ENCODE data around the gene METTL25. TPM values are rescaled to one million over a fixed set of nuclear protein-coding genes. Genes with fewer than 3 reads are reported as not detected.

METTL25 gene
- 10 to 100 TPM; 15.2 to 29.9 (median 22.0) TPM for total RNA-seq

GRCh38 chr12:82358200-82359114 lies at the start of gene METTL25, which contains the start of gene CCDC59:
TSS of gene METTL25 (plus strand) at chr12:82358529. CDS start at chr12:82358566, 37 bp downstream.
TSS of gene CCDC59 (minus strand) at chr12:82358387. CDS start at chr12:82358376, 11 bp downstream.
- intact Hi-C loops (cut with DNase I): no loop called here
- peak; percentile 99 for DNase-seq (ENCODE audit: extremely low spot score)
- Histone ChIP-seq H3K4me1 (peaks cover 36 to 52% (median 45%) of the 10 kb centered on the region in 4 donors), H3K4me3 (peak within 1 kb of the TSS; percentile 86 to 98 (median 93)), H3K9me3 (no peaks in the 10 kb centered on the region), H3K27me3 (no peaks in the 10 kb centered on the region), H3K27ac (replicated peaks in 1 of 4) (peak within 1 kb of the TSS; percentile 91 to 96 (median 95)), H3K36me3 (peaks cover 6 to 37% (median 22%) of the 10 kb centered on the region in 4 donors)
- TF ChIP-seq CTCF (IDR thresholded peaks at IDR 0.05): peak; percentile 80 to 99 (median 88)
- TF ChIP-seq POLR2AphosphoS5 (IDR thresholded peaks at IDR 0.05): peak; percentile 97
- no peak for TF ChIP-seq POLR2A (IDR thresholded peaks at IDR 0.05; ENCODE audit: low read depth)
- no peak for TF ChIP-seq EP300 (IDR thresholded peaks at IDR 0.05)
- WGBS: under 1% methylated on average over 36 of the region's 61 CpGs

- H3K4me1 ChIP-seq: no peaks in the 10 kb centered on the region
- intact Hi-C loops (cut with DNase I): no loop called here
- TF ChIP-seq EP300 (IDR thresholded peaks at IDR 0.05): no peak
- TF ChIP-seq CTCF (IDR thresholded peaks at IDR 0.05): no peak
- no peak for TF ChIP-seq POLR2AphosphoS5 (IDR thresholded peaks at IDR 0.05)
- no peak for TF ChIP-seq POLR2A (IDR thresholded peaks at IDR 0.05; ENCODE audit: low read depth)
- no peak for DNase-seq (ENCODE audit: extremely low spot score)
- no peak overlapping the region for H3K4me3 ChIP-seq
- no peak overlapping the region for H3K27ac ChIP-seq (replicated peaks in 1 of 4)
- no peaks in the 10 kb centered on the region for H3K9me3 ChIP-seq
- no peaks in the 10 kb centered on the region for H3K27me3 ChIP-seq
- 46% methylated on average over 8 of the region's 8 CpGs for WGBS
- H3K36me3 ChIP-seq: no peaks in the 10 kb centered on the region
Measured at GRCh38 chr12:82314406-82314892, 43.9 kb upstream of the METTL25 start.

GRCh38 chr12:82319276-82319675 lies 39.1 kb upstream of the METTL25 start:
- TF ChIP-seq EP300 (IDR thresholded peaks at IDR 0.05): no peak
- no peak for TF ChIP-seq CTCF (IDR thresholded peaks at IDR 0.05)
- no peak for TF ChIP-seq POLR2AphosphoS5 (IDR thresholded peaks at IDR 0.05)
- no peak for TF ChIP-seq POLR2A (IDR thresholded peaks at IDR 0.05; ENCODE audit: low read depth)
- no peak overlapping the region for H3K4me3 ChIP-seq
- no peak overlapping the region for H3K27ac ChIP-seq (replicated peaks in 1 of 4)
- H3K36me3 ChIP-seq: no peaks in the 10 kb centered on the region
- no peaks in the 10 kb centered on the region for H3K4me1 ChIP-seq
- 66% methylated on average over 1 of the region's 1 CpG for WGBS
- H3K27me3 ChIP-seq: no peaks in the 10 kb centered on the region
- DNase-seq (ENCODE audit: extremely low spot score): no peak
- intact Hi-C loops (cut with DNase I): no loop called here
- H3K9me3 ChIP-seq: no peaks in the 10 kb centered on the region

GRCh38 chr12:82325540-82326336 lies 32.6 kb upstream of the METTL25 start:
- no peaks in the 10 kb centered on the region for H3K9me3 ChIP-seq
- no peak overlapping the region for H3K27ac ChIP-seq (replicated peaks in 1 of 4)
- no peak for TF ChIP-seq POLR2A (IDR thresholded peaks at IDR 0.05; ENCODE audit: low read depth)
- TF ChIP-seq POLR2AphosphoS5 (IDR thresholded peaks at IDR 0.05): no peak
- H3K4me1 ChIP-seq: no peaks in the 10 kb centered on the region
- intact Hi-C loops (cut with DNase I): loop anchor here (5.0 kb wide), 1 partner anchor 683 kb away; no protein-coding TSS in a partner anchor
- H3K36me3 ChIP-seq: no peaks in the 10 kb centered on the region
- no peaks in the 10 kb centered on the region for H3K27me3 ChIP-seq
- no peak overlapping the region for H3K4me3 ChIP-seq
- DNase-seq (ENCODE audit: extremely low spot score): no peak
- WGBS: 73% methylated on average over 4 of the region's 4 CpGs
